GM21528 (cell line): Measurements from ENCODE around the gene CCDC154.

Experiments
- ATAC-seq: cut with Tn5 transposase; IDR thresholded peaks from one replicate; pipeline ENCODE4 v1.9.1; 2021; ENCODE audit warnings: mild to moderate bottlenecking, moderate library complexity; ENCODE audit not compliant: unreplicated experiment, low FRiP score

CCDC154 gene

DNA sequence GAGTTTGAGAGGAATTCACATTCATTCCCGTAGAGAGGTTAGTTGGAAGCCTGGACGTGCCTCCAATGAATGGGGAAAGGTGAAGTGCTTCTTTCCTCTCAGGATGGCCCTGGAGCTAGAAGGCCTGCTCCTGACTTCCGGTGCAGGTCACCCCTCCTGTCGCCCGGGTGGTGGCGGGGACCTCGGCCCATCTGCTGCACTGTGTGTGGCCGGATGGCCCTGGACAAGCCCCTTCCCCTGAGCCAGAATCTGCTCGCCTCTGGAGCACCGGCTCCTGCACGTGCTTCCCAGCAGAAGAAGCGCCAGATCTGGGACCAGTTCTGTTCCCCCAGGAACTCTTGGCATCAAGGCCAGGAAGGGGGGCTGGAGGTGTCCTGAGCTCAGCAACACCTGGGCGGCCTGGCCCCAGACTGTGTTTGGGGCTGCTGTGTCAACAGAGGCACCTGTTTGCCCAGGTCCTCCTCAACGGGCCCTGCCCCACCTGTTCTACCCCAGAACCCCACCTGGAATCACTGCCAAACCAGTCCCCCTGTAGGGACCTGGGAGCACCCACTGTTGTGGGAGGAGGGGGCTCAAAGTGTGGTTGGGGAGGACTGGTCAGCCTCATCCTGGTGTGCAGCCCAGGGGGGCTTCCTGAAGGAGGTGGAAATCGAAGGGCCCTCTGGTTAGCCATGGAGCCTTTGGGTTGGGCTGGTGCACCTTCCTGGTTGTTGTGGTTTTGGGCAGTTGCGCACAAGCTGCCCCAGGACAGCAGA is 18.6 kb downstream of the CCDC154 start:
- ATAC-seq, result no peak

DNA sequence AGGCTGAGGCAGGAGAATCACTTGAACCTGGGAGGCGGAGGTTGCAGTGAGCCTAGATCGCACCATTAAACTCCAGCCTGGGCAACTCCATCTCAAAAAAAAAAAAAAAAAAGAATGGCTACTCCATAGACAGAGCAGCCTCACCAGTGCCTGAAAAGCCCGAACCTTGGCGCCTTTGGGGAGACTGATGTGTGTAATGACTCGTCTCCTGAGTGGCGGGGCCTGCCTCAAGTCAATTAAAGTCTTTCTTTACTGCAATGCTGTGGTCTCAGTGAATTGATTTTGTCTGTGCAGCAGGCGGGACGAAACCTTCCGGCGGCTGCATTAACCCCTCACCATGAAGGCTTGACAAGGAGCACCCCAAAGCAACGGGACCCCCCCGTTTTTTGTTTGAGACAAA is 20.3 kb downstream of the CCDC154 start:
- no peak for ATAC-seq

DNA sequence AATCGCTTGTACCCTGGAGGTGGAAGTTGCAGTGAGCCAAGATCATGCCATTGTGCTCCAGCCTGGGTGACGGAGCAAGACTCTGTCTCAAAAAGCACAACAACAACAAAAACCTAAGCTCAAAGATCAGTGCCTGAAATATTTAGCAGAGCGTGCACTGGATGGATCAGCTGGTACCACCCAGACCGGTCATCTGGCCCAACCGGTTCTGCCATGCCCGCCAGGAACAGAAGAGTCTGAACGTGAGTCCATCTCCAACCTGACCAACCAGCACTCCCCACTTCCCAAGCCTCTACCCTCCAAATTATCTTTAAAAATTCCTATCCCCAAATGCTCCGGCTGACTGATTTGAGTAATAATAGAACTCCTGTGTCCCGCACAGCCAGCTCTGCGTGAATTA is 22.3 kb downstream of the CCDC154 start:
- ATAC-seq, result no peak

DNA sequence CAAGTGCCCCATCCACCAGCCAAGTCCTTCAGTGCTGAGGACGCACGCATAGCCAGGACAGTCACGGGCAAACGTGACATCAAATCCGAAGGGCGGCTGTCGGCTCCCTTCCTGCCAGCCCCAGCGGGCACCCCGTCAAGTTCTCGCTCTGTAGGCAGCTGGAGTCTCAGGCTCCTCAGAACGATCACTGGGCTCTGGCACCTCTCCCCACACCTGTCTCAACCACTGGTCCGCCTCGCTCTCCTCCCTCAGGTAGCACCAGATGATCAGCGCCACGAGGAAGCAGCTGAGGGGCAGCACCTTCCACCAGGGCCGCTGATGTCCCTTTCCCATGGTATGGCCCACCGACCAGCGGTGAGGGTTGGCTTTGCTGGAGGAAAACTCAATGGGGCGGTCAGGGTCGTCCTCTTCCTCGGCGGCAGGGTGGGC is 24.2 kb downstream of the CCDC154 start:
- ATAC-seq, result peak; percentile 23

DNA sequence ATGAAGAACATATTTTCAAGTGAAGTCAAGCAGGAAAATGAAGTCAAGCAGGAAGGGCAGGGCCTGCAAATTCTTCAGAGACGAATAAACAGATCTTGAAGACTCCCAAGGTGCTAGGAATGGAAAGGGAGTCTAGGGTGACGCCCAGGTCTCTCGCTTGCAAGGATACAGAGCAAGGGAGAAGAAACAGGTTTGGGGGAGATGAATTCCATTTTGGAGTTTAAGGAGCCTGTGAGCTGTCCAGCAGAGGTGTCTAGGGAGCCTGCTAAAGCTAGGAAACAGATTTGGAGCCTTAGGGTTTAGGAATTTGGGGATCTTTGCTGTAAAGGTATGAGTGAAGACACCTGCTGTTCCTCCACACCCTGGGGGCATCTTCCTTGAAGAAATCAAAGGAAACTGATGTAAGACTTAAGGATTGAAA is 27.8 kb downstream of the CCDC154 start:
- ATAC-seq, result no peak

DNA sequence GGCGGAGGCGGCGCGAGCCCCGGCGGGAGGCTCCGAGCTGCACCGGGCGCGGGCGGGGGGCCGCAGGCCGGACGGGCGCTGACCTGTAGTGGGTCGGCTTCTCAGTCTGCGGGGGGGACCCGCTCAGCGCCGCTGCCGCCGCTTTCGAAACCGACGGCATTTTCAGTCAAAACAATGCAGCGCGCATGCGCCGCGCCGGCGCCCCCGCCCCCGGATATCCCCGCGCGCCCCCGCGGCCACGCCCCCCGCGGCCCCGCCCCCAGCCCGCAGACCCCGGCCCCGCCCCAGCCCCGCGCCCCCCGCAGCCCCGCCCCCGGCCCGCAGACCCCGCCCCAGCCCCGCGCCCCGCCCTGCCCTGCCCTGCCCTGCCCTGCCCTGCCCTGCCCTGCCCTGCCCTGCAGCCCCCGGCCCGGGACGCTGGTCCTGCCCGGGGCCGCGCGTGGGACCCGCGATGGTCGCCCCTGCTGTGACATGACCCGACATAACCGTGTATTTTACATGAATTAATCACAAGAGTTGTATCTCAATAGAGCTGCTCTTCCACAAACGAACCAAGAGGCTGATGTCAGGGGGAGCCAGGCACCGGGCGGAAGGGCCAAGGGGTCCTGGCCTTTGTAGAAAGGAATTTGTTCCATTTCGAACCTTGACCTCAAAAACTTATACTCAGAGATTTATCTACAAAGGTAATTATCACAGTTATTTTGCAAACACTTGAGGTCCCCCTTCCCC is 29.7 kb downstream of the CCDC154 start, which contains the start of gene UNKL:
Gene UNKL (minus strand): TSS at position 173 of the 729 bp plus-strand sequence. CDS start 13 bp downstream, at position 160.
- peak; percentile 34 for ATAC-seq

DNA sequence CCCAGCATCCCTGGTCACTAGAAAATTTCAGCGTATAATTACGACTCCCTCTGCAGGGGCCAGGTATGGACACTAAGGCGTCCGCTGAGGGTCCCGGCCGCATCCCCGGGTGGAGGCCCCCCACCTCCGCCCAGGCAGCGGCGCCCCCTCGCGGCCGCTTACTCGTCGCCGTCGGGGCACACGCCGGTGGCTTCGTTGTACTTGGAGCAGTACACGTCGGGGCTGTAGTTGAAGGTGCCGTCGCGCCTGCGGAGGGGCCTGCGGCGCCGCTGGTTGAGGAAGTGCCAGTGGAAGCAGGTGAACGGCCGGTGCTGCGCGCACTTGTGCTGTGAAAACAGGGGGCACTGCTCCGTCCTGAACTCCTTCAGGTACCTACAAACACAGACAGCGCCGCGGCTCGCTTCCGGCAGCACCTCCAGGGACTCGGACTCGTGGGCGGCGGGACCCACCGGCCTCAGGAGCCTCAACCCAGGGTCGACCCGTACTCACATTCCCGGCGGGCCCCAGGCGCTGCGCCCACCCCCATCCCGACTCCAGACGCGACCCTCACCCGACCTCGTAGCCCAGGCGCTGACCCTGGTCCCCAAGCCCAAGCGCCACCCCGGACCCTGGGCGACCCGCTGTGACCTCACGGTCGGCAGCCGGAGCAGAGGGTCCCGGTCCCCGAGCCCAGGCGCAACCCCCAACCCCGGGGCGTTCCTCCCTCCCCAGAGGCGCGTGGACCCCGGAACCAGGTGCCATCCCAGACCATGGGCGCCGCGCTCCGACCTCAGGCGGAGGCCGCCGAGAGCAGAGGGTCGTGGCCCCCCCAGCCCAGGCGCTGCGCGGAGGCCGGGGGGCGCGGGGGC is 30.4 kb downstream of the CCDC154 start:
- peak; percentile 26 for ATAC-seq

DNA sequence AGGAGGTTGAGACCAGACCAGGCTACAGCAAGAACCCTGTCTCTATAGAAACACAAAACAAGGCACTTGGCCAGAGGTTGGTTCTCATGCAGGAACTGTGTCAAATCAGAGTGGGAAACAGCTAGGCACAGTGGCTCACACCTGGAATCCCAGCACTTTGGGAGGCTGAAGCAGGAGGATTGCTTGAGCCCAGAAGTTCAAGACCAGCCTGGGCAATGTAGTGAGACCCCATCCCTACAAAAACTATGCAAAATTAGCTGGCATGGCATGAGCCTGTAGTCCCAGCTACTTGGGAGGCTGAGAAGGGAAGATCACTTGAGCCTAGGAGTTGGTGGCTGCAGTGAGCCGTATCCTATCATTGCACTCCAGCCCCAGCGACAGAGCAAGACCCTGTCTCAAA is 31.5 kb downstream of the CCDC154 start:
- ATAC-seq, result no peak

DNA sequence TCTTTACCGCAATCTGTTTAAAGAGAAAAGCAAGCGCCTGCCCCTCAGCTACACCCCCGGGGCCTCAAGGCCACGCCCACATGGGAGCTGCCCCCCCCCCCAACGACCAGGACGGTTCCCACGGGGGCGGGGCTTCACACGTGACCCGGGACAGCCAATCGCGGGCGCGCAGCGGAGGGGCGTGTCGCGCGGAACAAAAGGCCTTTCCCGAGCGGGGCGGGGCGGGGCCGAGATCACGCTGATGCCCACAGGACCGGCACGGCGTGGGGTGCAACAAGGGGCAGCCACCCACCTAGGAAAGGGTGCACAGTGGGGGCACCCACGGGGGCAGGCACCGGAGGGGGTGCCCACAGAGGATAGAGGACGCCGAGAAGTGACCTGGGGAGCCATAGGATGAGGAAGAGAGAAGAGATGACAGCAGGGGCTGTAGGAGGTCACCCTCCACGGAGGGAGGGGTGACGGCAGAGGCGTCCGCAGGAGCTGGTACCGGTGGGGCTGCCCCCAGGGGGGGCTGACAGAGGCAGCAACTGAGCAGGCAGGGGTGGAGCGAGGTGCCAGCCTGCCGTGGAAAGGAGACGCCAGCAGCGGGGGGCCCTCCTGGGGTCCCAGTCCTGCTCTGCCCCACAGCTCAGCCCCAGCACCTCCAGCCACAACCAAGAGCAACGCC is 36.1 kb downstream of the CCDC154 start:
- ATAC-seq, result peak; percentile 61

DNA sequence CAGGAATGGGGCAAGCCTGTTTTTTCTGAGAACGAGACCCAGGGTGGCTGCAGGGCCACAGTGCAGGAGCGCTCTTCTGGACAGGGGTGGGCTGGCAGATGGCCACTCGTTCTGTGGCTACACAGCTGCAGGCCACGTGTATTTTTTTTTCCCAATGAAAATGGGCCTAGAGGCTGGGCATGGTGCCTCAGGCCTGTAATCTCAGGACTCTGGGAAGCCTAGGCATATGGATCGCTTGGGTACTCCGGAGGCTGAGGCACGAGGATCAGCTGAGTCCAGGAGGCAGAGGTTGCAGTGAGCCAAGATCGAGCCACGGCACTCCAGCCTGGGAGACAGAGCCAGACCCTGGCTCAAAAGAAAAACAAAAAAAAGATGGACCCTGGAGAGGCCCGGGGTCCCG is 36.6 kb downstream of the CCDC154 start:
- ATAC-seq, result no peak

DNA sequence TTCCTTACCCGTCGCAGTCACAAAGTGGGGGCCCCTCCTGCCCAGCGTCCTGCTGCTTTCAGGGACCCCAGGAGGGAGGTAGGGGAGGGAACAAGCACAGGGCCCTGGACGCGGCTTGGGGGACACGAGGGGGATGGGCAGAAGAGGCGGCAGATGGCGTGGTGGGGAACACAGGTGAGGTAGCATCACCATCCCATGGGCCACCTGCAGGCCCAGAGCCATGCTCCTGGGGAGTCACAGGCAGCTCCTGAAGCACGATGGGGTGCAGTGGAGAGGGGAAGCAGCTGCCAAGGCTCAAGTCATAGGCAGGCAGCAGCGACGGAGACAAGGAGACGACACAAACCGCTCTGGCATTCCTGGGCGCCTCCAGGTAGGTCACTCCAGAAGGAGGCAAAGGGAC is 40.6 kb downstream of the CCDC154 start:
- no peak for ATAC-seq

DNA sequence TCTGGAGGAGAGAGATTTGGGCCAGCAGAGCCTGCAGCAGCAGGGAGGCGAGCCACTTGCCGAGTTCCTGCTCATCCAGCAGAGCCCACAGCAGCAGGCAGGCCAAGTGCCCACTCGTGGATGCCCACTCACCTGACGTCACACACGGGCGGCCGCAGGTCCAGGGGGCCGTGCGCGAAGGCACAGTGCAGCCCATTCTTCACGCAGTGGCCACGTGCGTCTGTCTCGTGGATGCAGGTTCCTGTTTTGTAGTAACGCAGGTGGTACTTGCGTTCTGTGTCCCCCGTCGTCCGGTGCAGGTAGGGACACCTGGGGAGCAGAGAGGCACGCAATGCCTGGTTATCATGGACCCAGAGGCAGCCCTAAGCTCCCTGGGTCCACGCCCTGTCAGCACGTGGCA is 41.3 kb downstream of the CCDC154 start:
- no peak for ATAC-seq

DNA sequence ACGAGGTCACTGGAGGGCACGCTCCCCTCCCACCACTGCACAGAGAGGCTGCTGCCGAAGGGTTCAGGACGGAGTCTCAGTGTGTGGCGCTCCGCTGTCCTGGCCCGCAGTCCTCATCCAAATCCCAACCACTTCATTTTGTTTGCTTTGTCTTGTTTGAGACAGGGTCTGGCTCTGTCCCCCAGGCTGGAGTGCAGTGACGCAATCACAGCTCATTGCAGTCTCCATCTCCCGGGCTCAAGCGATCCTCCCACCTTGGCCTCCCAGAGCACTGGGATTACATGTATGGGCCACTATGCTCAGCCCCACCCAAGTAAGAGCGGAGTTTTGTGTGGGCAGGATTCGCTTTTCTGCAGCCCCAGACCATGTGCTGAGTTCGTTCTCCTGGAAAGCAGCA is 42.6 kb downstream of the CCDC154 start:
- no peak for ATAC-seq

DNA sequence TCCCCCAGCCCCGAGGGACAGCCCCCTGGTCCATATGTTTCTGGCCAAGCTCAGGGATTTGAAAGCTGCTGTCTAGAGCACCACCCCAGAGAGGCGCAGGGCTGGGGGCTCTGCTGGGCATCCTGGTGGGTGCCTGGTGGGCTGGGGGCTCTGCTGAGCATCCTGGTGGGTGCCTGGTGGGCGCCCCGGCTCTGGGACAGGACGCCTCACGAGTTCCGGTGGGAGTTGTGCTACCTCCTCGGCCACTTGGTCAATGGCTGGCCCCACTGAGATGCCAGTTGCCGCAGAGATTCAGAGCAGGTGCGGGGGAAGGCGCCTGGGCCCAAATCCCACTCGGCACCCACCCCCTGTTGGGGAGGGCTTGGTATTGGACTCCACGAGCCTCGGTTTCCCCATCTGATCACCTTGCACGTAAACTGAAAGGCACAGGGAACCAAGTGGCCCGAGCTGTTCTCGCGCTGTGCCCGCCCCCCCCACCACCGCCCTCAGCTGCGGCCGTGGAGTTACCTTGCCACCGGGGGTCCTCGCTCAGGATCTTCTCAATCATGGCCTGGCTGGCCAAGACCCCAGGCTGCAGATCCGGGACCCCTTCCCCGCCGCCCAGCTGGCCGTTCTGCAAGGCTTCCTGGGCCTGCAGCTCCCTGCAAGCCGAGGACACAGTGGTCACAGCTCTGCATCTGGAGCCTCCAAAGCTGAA is 43.1 kb downstream of the CCDC154 start:
- ATAC-seq, result no peak

DNA sequence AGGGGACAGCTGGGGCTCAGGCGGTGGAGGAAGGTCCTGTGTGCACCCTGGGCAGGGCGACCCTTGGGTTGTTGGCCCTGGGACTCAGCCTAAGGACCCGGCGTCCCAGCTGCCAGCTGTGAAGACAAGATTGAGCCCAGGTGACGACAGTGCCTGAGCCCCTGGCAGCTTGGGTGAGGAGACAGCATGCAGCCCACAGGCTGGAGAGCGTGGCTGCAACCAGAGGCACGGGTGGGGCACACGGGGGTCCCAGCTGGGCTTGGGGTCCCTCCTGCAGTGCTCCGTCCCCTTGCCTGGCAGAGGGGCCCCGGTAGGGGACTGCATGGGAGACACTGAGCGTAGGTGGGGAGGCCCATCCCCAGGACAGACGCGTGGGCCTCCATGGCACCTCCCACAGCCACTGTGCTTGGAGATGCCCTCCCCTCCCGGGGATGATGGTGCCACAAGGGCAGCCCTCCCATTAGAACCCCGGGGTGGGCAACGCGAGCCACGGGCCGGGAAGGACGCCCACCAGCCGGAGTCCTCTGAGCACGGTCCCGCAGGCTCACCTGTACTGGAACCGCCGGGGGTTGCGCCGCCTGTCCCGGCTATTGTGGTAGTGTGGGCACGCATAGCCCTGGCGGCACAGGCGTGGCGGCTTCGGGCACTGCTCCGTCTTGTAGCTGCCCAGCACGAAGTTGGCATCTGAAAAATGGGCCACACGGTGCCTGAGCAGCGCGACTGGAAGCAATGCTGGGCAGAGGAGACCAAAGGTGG is 45.4 kb downstream of the CCDC154 start:
- no peak for ATAC-seq

DNA sequence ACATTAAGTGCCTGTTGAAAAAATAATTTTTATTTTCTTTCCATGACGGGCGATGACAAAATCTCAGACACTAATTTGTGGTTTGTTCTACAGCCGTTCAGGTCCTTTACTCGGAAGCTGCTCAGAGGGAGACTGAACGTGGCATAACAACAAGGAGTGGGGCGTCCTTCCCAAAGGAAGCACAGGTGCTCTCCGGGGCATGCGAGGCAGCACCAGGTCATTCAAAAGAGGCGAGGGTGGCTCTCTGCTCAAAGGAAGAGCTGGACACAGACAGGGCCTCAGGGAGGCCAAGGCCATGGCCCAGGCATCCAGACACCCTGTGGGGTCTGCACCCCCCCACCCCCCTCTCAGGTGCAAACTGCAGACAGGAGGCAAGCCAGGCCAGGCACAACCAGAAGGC is 46.0 kb downstream of the CCDC154 start:
- ATAC-seq, result no peak

DNA sequence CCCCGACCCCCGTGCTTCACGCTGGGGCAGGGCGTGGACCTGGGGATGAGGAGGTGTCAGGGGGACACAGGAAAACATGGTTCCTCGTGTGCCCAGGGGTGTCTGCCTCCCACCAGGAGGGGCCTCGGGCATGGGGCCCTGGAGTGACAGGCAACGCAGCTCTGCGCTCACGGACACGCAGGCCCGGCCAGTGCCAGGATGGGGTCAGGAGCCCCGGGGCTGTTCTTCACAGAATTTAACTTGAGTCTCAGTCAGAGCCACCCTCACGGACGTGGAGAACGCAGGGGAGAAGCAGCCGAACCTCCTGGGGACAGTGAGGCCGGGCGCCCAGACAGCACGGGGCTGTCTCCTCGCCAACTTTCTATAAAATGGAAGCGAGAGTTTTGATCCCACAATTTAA is 46.6 kb downstream of the CCDC154 start:
- ATAC-seq, result no peak

DNA sequence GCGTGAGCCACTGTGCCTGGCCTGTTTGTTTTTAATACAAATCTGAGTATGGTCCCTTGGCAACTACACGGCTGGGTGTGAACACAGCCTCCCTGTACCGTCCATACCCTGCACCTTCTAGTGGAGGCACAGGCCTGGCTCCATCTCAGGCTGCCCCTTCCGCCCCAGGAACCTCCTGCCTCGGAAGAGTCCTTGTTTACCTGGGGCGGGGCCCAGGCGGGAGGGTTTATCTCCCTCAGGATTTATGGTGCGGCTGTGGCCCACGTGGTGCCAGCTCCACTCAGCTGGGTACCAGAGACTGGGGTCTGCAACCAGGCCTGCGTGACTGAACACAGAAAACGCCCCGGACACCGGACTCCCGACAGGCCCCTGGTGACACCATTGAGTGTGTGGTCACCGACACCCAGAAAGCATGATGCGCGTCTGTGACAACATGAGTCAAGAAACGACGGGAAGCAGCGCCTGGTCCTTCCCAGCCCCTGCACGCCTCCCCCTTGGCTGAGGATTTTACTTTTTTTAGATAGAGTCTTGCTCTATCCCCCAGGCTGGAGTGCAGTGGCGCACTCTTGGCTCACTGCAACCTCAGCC is 48.8 kb downstream of the CCDC154 start:
- ATAC-seq, result no peak
